Gastroesophageal sphincter (tissue), 3 donors: Measurements from ENCODE around the gene SENP2.

Source experiments
- CTCF ChIP-seq, 4 experiments: fragments of 200-600 bp in 2 of 4; fragments of 450-650 bp in 2 of 4; sonication (generic) in 1 of 4; IDR thresholded peaks; one replicate each; pipeline ENCODE4 v1.5.1; 2017 to 2019; ENCODE audit warnings: antibody characterized with exemption in 4 of 4, mild to moderate bottlenecking in 2 of 4, moderate library complexity in 2 of 4
- EP300 ChIP-seq: sonication (generic); formaldehyde crosslinking; IDR thresholded peaks from one replicate; pipeline ENCODE4 v1.6.1; 2017; ENCODE audit warnings: antibody characterized with exemption, mild to moderate bottlenecking
- POLR2A ChIP-seq, 2 donors: fragments of 450-650 bp; IDR thresholded peaks; one replicate each; pipeline ENCODE4 v1.6.1; 2017; ENCODE audit warnings: antibody characterized with exemption in 2 of 2, mild to moderate bottlenecking in 2 of 2, moderate library complexity in 1 of 2

- TF ChIP-seq CTCF (IDR thresholded peaks at IDR 0.05): no peak
- no peak for TF ChIP-seq EP300
- TF ChIP-seq POLR2A (IDR thresholded peaks at IDR 0.05): no peak
These were observed 68.7 kb downstream of the SENP2 start for GRCh38 chr3:185654758-185655145.
